Measurements from ENCODE around the gene FAM161B. TPM values are rescaled to one million over a fixed set of nuclear protein-coding genes. Genes with fewer than 3 reads are reported as not detected.

FAM161B gene
- total and polyA plus RNA-seq, 10 donors: 1.8 to 4.6 (median 3.0) TPM

DNA sequence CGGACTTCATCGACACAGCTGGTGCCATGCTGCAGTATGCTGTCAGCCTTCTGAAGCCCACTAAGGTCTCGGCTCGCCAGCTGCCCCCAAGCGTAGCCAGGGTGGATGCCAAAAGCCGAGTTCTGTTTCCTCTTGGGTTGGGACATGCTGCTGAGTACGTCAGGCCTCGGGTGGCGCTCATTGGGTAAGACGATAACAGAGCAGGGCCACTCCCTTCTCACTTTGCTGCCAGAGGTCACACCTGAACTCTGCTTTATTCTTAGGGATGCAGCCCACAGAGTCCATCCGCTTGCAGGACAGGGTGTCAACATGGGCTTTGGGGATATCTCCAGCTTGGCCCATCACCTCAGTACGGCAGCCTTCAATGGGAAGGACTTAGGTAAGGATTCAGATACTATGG lies 11.3 kb upstream of the FAM161B start:
- intact Hi-C loops (cut with DNase I; ENCODE audit: low total_unique reads): no loop called here
- Histone ChIP-seq H3K27me3 (replicated peaks in 1 of 7) (no peaks in the 10 kb centered on the region), H3K4me3 (no peak overlapping the region), H3K4me1 (no peaks in the 10 kb centered on the region), H3K9me3 (no peaks in the 10 kb centered on the region), H3K36me3 (peaks cover 3 to 100% (median 80%) of the 10 kb centered on the region in 6 donors), H3K27ac (no peak overlapping the region)
- no peak for DNase-seq
- peak in 1 of 3 donors; percentile 22 for TF ChIP-seq POLR2AphosphoS5 (IDR thresholded peaks at IDR 0.05)
- no peak for TF ChIP-seq POLR2A (IDR thresholded peaks at IDR 0.05)
- WGBS, 5 donors: 88 to 94% (median 94%) methylated on average over 12 of the region's 12 CpGs

DNA sequence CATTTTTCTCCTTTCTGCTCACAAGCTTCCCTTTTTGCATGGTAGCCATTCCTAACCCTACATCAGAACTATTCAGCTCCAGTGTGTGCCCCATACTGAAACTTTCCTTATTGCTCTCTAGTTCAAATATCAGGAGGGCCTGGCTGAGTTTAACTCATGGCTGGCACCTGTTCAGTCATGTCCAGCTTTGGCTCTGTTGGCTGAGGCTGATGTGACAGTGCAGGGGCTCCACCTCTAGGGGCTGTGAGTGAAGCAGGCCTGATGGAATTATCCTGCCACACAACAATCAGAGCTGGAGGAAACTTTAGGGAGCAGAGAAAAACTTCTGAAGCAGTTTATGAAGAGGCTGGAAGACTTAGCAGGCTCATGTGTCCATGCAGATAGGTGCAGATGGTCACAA lies 8.7 kb upstream of the FAM161B start:
- Histone ChIP-seq H3K9me3 (no peaks in the 10 kb centered on the region), H3K36me3 (peaks cover 3 to 100% (median 97%) of the 10 kb centered on the region in 6 donors), H3K4me1 (no peaks in the 10 kb centered on the region), H3K27me3 (replicated peaks in 1 of 7) (no peaks in the 10 kb centered on the region), H3K27ac (no peak overlapping the region), H3K4me3 (no peak overlapping the region)
- DNase-seq: no peak
- TF ChIP-seq POLR2A (IDR thresholded peaks at IDR 0.05) (no peak), POLR2AphosphoS5 (IDR thresholded peaks at IDR 0.05) (no peak)
- TF ChIP-seq, protein P1, sequence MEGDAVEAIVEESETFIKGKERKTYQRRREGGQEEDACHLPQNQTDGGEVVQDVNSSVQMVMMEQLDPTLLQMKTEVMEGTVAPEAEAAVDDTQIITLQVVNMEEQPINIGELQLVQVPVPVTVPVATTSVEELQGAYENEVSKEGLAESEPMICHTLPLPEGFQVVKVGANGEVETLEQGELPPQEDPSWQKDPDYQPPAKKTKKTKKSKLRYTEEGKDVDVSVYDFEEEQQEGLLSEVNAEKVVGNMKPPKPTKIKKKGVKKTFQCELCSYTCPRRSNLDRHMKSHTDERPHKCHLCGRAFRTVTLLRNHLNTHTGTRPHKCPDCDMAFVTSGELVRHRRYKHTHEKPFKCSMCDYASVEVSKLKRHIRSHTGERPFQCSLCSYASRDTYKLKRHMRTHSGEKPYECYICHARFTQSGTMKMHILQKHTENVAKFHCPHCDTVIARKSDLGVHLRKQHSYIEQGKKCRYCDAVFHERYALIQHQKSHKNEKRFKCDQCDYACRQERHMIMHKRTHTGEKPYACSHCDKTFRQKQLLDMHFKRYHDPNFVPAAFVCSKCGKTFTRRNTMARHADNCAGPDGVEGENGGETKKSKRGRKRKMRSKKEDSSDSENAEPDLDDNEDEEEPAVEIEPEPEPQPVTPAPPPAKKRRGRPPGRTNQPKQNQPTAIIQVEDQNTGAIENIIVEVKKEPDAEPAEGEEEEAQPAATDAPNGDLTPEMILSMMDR (IDR thresholded peaks at IDR 0.05 in 8 of 11, conservative IDR thresholded peaks at IDR 0.05 in 3 of 11): no peak
- intact Hi-C loops (cut with DNase I; ENCODE audit: low total_unique reads): no loop called here

DNA sequence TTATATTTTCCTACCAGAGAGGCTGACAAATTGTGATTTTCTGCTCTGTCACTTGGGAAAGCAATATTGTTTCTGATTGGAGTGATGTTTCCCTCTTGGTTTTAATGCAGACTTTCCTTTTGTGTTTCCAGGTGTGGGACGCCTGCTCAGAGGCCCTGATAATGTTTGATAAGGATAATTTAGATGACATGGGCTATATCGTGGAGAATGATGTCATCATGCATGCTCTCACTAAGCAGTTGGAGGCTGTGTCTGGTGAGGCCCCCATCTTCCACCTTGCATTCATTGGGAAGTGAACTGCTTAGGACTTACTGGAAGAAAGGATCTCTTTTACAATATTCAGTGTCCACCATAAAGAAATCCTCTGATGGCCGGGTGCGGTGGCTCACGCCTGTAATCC lies 5.8 kb upstream of the FAM161B start:
- WGBS, 5 donors: 79 to 93% (median 88%) methylated on average over 5 of the region's 5 CpGs
- DNase-seq: no peak
- no peaks in the 10 kb centered on the region for H3K9me3 ChIP-seq
- H3K36me3 ChIP-seq: peaks cover 3 to 77% (median 71%) of the 10 kb centered on the region in 6 donors
- H3K4me1 ChIP-seq: peaks cover 5 to 18% (median 8%) of the 10 kb centered on the region in 6 donors
- no peak for TF ChIP-seq POLR2A (IDR thresholded peaks at IDR 0.05)
- TF ChIP-seq POLR2AphosphoS5 (IDR thresholded peaks at IDR 0.05): no peak
- TF ChIP-seq, protein P1 (IDR thresholded peaks at IDR 0.05 in 8 of 11, conservative IDR thresholded peaks at IDR 0.05 in 3 of 11): no peak
- H3K27ac ChIP-seq: no peak overlapping the region
- intact Hi-C loops (cut with DNase I; ENCODE audit: low total_unique reads): no loop called here
- no peak overlapping the region for H3K4me3 ChIP-seq
- no peaks in the 10 kb centered on the region for H3K27me3 ChIP-seq (replicated peaks in 1 of 7)

DNA sequence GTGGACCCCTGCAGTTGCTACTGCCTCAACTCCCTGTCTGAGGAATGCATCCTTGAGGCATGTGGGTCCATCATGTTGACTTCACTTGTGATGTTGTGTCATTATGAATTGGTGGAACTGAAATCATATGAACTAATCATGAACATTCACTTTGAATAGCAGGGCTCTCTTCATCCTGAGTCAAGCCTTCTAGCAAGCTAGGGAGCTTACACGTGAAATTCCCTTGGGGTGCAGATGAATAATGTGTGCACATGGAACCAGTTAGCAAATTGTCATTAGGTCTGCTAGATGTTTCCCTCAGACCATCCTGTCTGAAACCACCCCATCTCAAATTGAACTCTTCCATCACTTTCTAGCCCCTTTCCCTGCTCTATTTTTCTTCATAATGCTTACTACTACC lies 3.8 kb upstream of the FAM161B start:
- Histone ChIP-seq H3K27me3 (replicated peaks in 1 of 7) (no peaks in the 10 kb centered on the region), H3K4me3 (no peak overlapping the region), H3K9me3 (no peaks in the 10 kb centered on the region), H3K27ac (no peak overlapping the region), H3K36me3 (peaks cover 3 to 58% (median 52%) of the 10 kb centered on the region in 6 donors), H3K4me1 (peaks cover 8 to 31% (median 16%) of the 10 kb centered on the region in 6 donors)
- DNase-seq: no peak
- intact Hi-C loops (cut with DNase I; ENCODE audit: low total_unique reads): no loop called here
- 77 to 90% (median 81%) methylated on average over 1 of the region's 1 CpG for WGBS, 5 donors
- TF ChIP-seq POLR2AphosphoS5 (IDR thresholded peaks at IDR 0.05) (no peak), POLR2A (IDR thresholded peaks at IDR 0.05) (no peak)
- TF ChIP-seq, protein P1 (IDR thresholded peaks at IDR 0.05 in 8 of 11, conservative IDR thresholded peaks at IDR 0.05 in 3 of 11): no peak
